Panc1 (cell line): ENCODE results near the gene TMED6. TPM values are rescaled to one million over a fixed set of nuclear protein-coding genes. Genes with fewer than 3 reads are reported as not detected.

ENCODE experiments used
- ATAC-seq: fragments of 200-7000 bp; cut with Tn5 transposase; 2 replicates; pipeline ENCODE4 v1.9.1; 2020; ENCODE audit warnings: mild to moderate bottlenecking, moderate library complexity
- BruUV-seq: library from RNA; stranded (reverse); fragments of 400-500 nt; replicated peaks from 2 replicates; lab custom pipeline; 2021; lab: Mats Ljungman, UMichigan
- CTCF ChIA-PET: fragments of 300-600 bp; sonication (Branson Sonifier 250); formaldehyde crosslinking; loops from one replicate; lab custom pipeline; 2022; ENCODE audit warnings: antibody characterized with exemption; lab: Charles Lee
- POLR2A ChIA-PET: fragments of 300-600 bp; sonication (Branson Sonifier 250); formaldehyde crosslinking; loops from one replicate; lab custom pipeline; 2022; ENCODE audit warnings: antibody characterized with exemption; lab: Charles Lee
- DNase-seq: peaks from one replicate; pipeline ENCODE4 v3.0.0-alpha.2; 2010; ENCODE audit warnings: low read depth, low spot score
- H3K27ac ChIP-seq: 2 replicates; pipeline ENCODE4 v1.5.1; 2011; ENCODE audit warnings: mild to moderate bottlenecking, low read length, inconsistent platforms
- H3K27me3 ChIP-seq: fragments of 200-500 bp; sonication (Bioruptor generic); 2 replicates; pipeline ENCODE4 v1.6.0; 2014; ENCODE audit warnings: low read length, inconsistent platforms; ENCODE audit not compliant: control insufficient read depth, insufficient read depth
- H3K36me3 ChIP-seq: fragments of 200-500 bp; sonication (Bioruptor generic); 2 replicates; pipeline ENCODE4 v1.5.1; 2014; ENCODE audit warnings: inconsistent platforms, mild to moderate bottlenecking, low read length, moderate library complexity; ENCODE audit not compliant: control insufficient read depth, insufficient read depth
- H3K4me1 ChIP-seq: 2 replicates; pipeline ENCODE4 v1.5.1; 2011; ENCODE audit warnings: inconsistent platforms, mild to moderate bottlenecking, low read length, moderate library complexity; ENCODE audit not compliant: control insufficient read depth, insufficient read depth
- H3K4me3 ChIP-seq, 2 experiments: 2 replicates each; pipeline ENCODE4 v1.5.1; 2011 to 2012; ENCODE audit warnings: low read depth in 2 of 2, low read length in 2 of 2, mild to moderate bottlenecking in 2 of 2, inconsistent platforms in 1 of 2, moderate library complexity in 1 of 2
- H3K9me3 ChIP-seq: fragments of 200-500 bp; sonication (Bioruptor generic); 2 replicates; pipeline ENCODE4 v1.5.1; 2014; ENCODE audit warnings: low read depth, mild to moderate bottlenecking, inconsistent platforms, low read length, moderate library complexity; ENCODE audit not compliant: control insufficient read depth, insufficient read depth
- CTCF ChIP-seq: fragments of 450-650 bp; IDR thresholded peaks from 2 replicates; pipeline ENCODE4 v1.5.1; 2017; ENCODE audit warnings: mild to moderate bottlenecking
- POLR2AphosphoS5 ChIP-seq: IDR thresholded peaks from 2 replicates; pipeline ENCODE4 v1.6.1; 2012; ENCODE audit warnings: mild to moderate bottlenecking, low read depth, low read length, moderate library complexity
- REST ChIP-seq, 2 experiments: IDR thresholded peaks; 2 replicates each; pipeline ENCODE4 v1.6.1; 2011 to 2012; ENCODE audit warnings: low read depth in 2 of 2, control low read depth in 1 of 2, low read length in 1 of 2, mild to moderate bottlenecking in 1 of 2, moderate library complexity in 1 of 2; ENCODE audit not compliant: insufficient read depth in 1 of 2
- SIN3A ChIP-seq: IDR thresholded peaks from 2 replicates; pipeline ENCODE4 v1.6.1; 2012; ENCODE audit warnings: low read depth, mild to moderate bottlenecking, low read length, moderate library complexity, borderline replicate concordance; ENCODE audit not compliant: insufficient read depth
- TCF7L2 ChIP-seq: IDR thresholded peaks from 2 replicates; pipeline ENCODE4 v1.6.1; 2011; ENCODE audit warnings: mild to moderate bottlenecking, low read depth, low read length, inconsistent platforms
- in situ Hi-C: cut with HindIII; loops from 2 replicates; pipeline ENCODE4 v1.10.0; 2016; ENCODE audit warnings: low sequenced_read_pairs, low pct_unique_long_range_greater_than_20kb
- intact Hi-C: fragments of 100-400 bp; cut with micrococcal nuclease; formaldehyde crosslinking; loops from one replicate; pipeline ENCODE4 v1.10.0; 2022; ENCODE audit not compliant: unreplicated experiment
- total RNA-seq: library from RNA; stranded (reverse); gene quantifications from one replicate; pipeline ENCODE4 v1.2.1, GENCODE V29; 2021; ENCODE audit not compliant: unreplicated experiment

The TMED6 gene
- total RNA-seq, 1 experiment from 2014 or later = 0.36 TPM

- Histone ChIP-seq H3K27ac (no peak overlapping the region), H3K36me3 (peaks cover 4% of the 10 kb centered on the region; the same call in 1 of the 2 replicates), H3K9me3 (no peaks in the 10 kb centered on the region), H3K4me3 (no peak overlapping the region), H3K4me1 (no peaks in the 10 kb centered on the region), H3K27me3 (no peaks in the 10 kb centered on the region)
- in situ Hi-C loops = no loop called here
- no peak for ATAC-seq
- TF ChIP-seq SIN3A (no peak), TCF7L2 (no peak), POLR2AphosphoS5 (no peak), REST (IDR thresholded peaks at IDR 0.05; ENCODE audit: insufficient read depth in 1 of 2, low read depth in 2 of 2, low read length in 1 of 2) (no peak)
- DNase-seq = no peak
- BruUV-seq = no TSS peak
- CTCF ChIA-PET = no interaction called here
- intact Hi-C loops = no loop called here
- POLR2A ChIA-PET = no interaction called here
These were observed 35.9 kb downstream of the TMED6 start for GRCh38 chr16:69315486-69316311.

GRCh38 chr16:69314534-69314933, 37.1 kb downstream of the TMED6 start:
- no peaks in the 10 kb centered on the region for H3K27me3 ChIP-seq
- in situ Hi-C loops (no loop called here), intact Hi-C loops (no loop called here)
- TF ChIP-seq POLR2AphosphoS5 = no peak
- no peak for TF ChIP-seq CTCF
- no peak for TF ChIP-seq TCF7L2
- no peak for TF ChIP-seq REST (IDR thresholded peaks at IDR 0.05; ENCODE audit: insufficient read depth in 1 of 2, low read depth in 2 of 2, low read length in 1 of 2)
- no peak for TF ChIP-seq SIN3A
- no peaks in the 10 kb centered on the region for H3K4me1 ChIP-seq
- DNase-seq = no peak
- no peak overlapping the region for H3K27ac ChIP-seq
- no peak for ATAC-seq
- peaks cover 4% of the 10 kb centered on the region; the same call in 1 of the 2 replicates for H3K36me3 ChIP-seq
- CTCF ChIA-PET = no interaction called here
- no peak overlapping the region for H3K4me3 ChIP-seq
- H3K9me3 ChIP-seq = no peaks in the 10 kb centered on the region
- POLR2A ChIA-PET = no interaction called here
- no TSS peak for BruUV-seq
